GM10266 (cell line): Measurements from ENCODE around the gene RANBP9.

Experiments
- DNase-seq: peaks from one replicate; pipeline ENCODE4 v3.0.0; 2012; ENCODE audit errors: extremely low spot score
- TF ChIP-seq, protein P1 (sequence below): IDR thresholded peaks from 2 replicates; pipeline ENCODE4 v1.5.1; 2012; ENCODE audit warnings: mild to moderate bottlenecking, low read depth; ENCODE audit not compliant: control insufficient read depth, insufficient read depth; ENCODE audit errors: missing control alignments

Gene RANBP9

GRCh38 chr6:13572240-13572639 is 139.4 kb downstream of the RANBP9 start:
- DNase-seq, result no peak
- TF ChIP-seq, protein P1, sequence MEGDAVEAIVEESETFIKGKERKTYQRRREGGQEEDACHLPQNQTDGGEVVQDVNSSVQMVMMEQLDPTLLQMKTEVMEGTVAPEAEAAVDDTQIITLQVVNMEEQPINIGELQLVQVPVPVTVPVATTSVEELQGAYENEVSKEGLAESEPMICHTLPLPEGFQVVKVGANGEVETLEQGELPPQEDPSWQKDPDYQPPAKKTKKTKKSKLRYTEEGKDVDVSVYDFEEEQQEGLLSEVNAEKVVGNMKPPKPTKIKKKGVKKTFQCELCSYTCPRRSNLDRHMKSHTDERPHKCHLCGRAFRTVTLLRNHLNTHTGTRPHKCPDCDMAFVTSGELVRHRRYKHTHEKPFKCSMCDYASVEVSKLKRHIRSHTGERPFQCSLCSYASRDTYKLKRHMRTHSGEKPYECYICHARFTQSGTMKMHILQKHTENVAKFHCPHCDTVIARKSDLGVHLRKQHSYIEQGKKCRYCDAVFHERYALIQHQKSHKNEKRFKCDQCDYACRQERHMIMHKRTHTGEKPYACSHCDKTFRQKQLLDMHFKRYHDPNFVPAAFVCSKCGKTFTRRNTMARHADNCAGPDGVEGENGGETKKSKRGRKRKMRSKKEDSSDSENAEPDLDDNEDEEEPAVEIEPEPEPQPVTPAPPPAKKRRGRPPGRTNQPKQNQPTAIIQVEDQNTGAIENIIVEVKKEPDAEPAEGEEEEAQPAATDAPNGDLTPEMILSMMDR, result no peak
